Measurements from ENCODE around the gene STK16. TPM values are rescaled to one million over a fixed set of nuclear protein-coding genes. Genes with fewer than 3 reads are reported as not detected.

Gene STK16
- total and polyA plus RNA-seq, 4 donors = 5.8 to 44.3 (median 23.7) TPM

DNA sequence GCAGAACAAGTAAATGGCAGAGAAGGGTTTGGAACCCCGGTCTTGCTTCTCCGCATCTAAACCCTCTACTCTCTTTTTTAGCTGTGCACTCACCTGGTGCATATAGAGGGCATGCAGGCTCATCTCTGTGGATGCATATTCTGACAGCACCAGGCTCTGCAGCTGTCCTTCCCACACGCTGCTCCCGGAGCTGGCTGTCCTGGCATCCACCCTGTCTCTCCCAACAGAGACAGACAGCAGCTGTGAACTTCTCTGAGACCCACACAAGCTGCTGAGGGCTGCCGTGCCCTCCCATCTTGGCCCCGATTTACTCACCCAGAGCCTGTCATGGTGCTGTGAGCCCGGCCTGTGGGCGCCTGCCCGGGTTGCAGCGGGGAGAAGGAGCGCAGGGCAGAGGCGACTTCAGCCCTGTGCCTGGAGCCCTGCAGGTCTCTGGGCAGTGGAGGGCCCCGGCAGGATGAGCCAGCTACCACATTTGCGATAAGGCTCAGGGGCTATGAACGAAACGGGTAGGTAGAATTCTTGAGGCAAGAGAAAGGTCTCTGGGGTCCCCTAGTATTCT lies 23.2 kb upstream of the STK16 start:
- Histone ChIP-seq H3K4me3 (ENCODE audit: low read depth in 1 of 3, low read length in 3 of 3) (no peak overlapping the region), H3K36me3 (ENCODE audit: control insufficient read depth in 4 of 4, insufficient read depth in 3 of 4, low read depth in 1 of 4, low read length in 3 of 4) (peaks cover 21 to 56% (median 48%) of the 10 kb centered on the region in 4 donors), H3K4me1 (ENCODE audit: control insufficient read depth in 4 of 4, insufficient read depth in 4 of 4, low read length in 3 of 4) (peaks cover 5 to 27% (median 19%) of the 10 kb centered on the region in 4 donors), H3K27ac (ENCODE audit: low read depth in 1 of 2, low read length in 2 of 2) (no peak overlapping the region), H3K9me3 (ENCODE audit: control insufficient read depth in 4 of 4, low read length in 3 of 4) (no peaks in the 10 kb centered on the region), H3K27me3 (ENCODE audit: control insufficient read depth in 4 of 4, insufficient read depth in 4 of 4, low read length in 3 of 4) (no peaks in the 10 kb centered on the region), H3K9ac (ENCODE audit: low read depth in 1 of 2, low read length in 2 of 2) (no peak overlapping the region)
- TF ChIP-seq YY1 (IDR thresholded peaks at IDR 0.05) (no peak), HNF4A (conservative IDR thresholded peaks at IDR 0.05) (no peak), HNF4G (IDR thresholded peaks at IDR 0.05) (no peak), NR2F2 (IDR thresholded peaks at IDR 0.05) (no peak), RXRA (IDR thresholded peaks at IDR 0.05) (no peak), JUND (IDR thresholded peaks at IDR 0.05) (no peak), EGR1 (IDR thresholded peaks at IDR 0.05; ENCODE audit: low read depth in 2 of 2) (no peak), TAF1 (conservative IDR thresholded peaks at IDR 0.05) (no peak), GABPA (IDR thresholded peaks at IDR 0.05 in 1 of 2, conservative IDR thresholded peaks at IDR 0.05 in 1 of 2) (no peak), RAD21 (IDR thresholded peaks at IDR 0.05) (no peak), FOXA1 (IDR thresholded peaks at IDR 0.05) (no peak), FOXA2 (IDR thresholded peaks at IDR 0.05) (no peak), SP1 (IDR thresholded peaks at IDR 0.05) (no peak)
- TF ChIP-seq, protein P1, sequence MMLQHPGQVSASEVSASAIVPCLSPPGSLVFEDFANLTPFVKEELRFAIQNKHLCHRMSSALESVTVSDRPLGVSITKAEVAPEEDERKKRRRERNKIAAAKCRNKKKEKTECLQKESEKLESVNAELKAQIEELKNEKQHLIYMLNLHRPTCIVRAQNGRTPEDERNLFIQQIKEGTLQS (IDR thresholded peaks at IDR 0.05) = no peak
- TF ChIP-seq, protein P2, sequence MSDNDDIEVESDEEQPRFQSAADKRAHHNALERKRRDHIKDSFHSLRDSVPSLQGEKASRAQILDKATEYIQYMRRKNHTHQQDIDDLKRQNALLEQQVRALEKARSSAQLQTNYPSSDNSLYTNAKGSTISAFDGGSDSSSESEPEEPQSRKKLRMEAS (IDR thresholded peaks at IDR 0.05) = no peak
- TF ChIP-seq, protein P3, sequence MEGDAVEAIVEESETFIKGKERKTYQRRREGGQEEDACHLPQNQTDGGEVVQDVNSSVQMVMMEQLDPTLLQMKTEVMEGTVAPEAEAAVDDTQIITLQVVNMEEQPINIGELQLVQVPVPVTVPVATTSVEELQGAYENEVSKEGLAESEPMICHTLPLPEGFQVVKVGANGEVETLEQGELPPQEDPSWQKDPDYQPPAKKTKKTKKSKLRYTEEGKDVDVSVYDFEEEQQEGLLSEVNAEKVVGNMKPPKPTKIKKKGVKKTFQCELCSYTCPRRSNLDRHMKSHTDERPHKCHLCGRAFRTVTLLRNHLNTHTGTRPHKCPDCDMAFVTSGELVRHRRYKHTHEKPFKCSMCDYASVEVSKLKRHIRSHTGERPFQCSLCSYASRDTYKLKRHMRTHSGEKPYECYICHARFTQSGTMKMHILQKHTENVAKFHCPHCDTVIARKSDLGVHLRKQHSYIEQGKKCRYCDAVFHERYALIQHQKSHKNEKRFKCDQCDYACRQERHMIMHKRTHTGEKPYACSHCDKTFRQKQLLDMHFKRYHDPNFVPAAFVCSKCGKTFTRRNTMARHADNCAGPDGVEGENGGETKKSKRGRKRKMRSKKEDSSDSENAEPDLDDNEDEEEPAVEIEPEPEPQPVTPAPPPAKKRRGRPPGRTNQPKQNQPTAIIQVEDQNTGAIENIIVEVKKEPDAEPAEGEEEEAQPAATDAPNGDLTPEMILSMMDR (IDR thresholded peaks at IDR 0.05; ENCODE audit: low read depth, low read length, missing input control) = no peak
- TF ChIP-seq, protein P4, sequence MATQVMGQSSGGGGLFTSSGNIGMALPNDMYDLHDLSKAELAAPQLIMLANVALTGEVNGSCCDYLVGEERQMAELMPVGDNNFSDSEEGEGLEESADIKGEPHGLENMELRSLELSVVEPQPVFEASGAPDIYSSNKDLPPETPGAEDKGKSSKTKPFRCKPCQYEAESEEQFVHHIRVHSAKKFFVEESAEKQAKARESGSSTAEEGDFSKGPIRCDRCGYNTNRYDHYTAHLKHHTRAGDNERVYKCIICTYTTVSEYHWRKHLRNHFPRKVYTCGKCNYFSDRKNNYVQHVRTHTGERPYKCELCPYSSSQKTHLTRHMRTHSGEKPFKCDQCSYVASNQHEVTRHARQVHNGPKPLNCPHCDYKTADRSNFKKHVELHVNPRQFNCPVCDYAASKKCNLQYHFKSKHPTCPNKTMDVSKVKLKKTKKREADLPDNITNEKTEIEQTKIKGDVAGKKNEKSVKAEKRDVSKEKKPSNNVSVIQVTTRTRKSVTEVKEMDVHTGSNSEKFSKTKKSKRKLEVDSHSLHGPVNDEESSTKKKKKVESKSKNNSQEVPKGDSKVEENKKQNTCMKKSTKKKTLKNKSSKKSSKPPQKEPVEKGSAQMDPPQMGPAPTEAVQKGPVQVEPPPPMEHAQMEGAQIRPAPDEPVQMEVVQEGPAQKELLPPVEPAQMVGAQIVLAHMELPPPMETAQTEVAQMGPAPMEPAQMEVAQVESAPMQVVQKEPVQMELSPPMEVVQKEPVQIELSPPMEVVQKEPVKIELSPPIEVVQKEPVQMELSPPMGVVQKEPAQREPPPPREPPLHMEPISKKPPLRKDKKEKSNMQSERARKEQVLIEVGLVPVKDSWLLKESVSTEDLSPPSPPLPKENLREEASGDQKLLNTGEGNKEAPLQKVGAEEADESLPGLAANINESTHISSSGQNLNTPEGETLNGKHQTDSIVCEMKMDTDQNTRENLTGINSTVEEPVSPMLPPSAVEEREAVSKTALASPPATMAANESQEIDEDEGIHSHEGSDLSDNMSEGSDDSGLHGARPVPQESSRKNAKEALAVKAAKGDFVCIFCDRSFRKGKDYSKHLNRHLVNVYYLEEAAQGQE (IDR thresholded peaks at IDR 0.05) = no peak
- TF ChIP-seq, protein P5, sequence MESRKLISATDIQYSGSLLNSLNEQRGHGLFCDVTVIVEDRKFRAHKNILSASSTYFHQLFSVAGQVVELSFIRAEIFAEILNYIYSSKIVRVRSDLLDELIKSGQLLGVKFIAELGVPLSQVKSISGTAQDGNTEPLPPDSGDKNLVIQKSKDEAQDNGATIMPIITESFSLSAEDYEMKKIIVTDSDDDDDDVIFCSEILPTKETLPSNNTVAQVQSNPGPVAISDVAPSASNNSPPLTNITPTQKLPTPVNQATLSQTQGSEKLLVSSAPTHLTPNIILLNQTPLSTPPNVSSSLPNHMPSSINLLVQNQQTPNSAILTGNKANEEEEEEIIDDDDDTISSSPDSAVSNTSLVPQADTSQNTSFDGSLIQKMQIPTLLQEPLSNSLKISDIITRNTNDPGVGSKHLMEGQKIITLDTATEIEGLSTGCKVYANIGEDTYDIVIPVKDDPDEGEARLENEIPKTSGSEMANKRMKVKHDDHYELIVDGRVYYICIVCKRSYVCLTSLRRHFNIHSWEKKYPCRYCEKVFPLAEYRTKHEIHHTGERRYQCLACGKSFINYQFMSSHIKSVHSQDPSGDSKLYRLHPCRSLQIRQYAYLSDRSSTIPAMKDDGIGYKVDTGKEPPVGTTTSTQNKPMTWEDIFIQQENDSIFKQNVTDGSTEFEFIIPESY (IDR thresholded peaks at IDR 0.05) = no peak
- 95% methylated on average over 16 of the region's 16 CpGs for WGBS
- no peak for DNase-seq (ENCODE audit: low spot score)

Measured in liver (tissue), 9 donors.